Coronary artery (tissue), 2 donors: ENCODE data around the gene STMN1.

Experiments
- DNase-seq: peaks from one replicate; pipeline ENCODE4 v3.0.0-alpha.2; 2017; ENCODE audit warnings: low spot score
- H3K27ac ChIP-seq, 2 donors: fragments of 200-600 bp; sonication (generic); one replicate each; pipeline ENCODE4 v1.5.1; 2016 to 2019
- H3K4me3 ChIP-seq: fragments of 200-600 bp; sonication (generic); 2 replicates; pipeline ENCODE4 v1.5.1; 2016; ENCODE audit warnings: mild to moderate bottlenecking, moderate library complexity
- CTCF ChIP-seq: fragments of 200-600 bp; sonication (generic); IDR thresholded peaks from one replicate; pipeline ENCODE4 v1.5.1; 2019; ENCODE audit warnings: antibody characterized with exemption

The STMN1 gene

DNA sequence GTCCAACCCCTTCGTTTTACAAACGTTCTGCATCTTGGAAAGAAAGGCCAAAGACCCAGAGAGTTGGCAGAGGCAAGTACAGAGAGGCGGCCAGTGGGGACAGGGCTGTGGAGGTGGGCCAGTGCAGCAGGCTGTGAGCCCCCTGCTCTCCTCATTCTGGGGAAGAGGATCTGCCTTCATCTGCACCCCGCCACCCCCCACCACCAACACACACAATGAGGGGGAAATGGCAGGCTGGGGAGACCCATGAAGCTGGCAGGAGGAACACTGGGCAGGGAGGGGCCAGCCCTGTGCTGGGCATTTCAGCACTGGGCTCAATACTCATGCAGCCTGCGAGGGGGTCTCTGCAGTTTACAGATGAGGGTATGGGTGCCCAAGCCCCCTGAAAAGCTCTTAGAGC, 14.6 kb downstream of the STMN1 start:
- Histone ChIP-seq H3K4me3 (no peak overlapping the region), H3K27ac (peak overlapping the region in 1 of 2 donors; percentile 68)
- no peak for DNase-seq
- no peak for TF ChIP-seq CTCF

DNA sequence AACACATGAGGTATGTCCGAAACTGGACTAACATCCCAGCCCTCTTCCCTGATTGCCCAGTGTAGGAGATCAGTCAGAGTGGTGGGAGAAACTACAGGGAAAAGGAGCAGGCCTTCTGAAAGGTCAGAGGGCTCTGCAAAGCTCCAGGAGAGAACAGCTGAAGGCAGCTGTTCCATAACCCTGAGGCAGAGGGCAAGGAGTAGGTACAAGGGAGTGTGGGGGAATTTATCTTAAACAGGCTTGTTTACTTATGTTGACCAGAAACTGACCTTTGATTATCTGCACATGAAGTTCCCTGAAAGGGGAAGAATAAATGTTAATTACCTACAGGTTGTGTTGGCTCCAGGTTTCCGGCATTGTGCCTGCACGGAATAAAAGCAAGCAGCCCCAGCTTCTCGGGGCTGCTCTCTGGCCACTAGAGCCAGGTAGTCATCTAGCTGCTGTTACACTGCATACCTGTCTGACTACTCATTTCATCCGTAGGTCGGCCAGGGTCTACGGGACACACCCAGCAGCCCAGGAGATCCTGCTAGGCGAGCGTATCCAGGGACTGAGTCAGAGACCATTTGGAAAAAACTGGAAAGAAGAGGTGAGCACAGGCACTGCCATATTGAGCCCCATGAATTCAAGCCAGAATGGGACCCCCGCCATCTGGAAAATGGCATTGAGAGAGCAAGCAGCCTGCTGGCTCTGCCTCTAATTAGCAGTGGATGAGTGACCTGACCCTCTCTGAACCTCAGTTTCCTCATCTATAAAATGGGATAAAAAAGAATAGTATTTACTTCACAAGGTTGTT, 15.8 kb downstream of the STMN1 start:
- DNase-seq: no peak
- H3K27ac ChIP-seq: no peak overlapping the region
- no peak overlapping the region for H3K4me3 ChIP-seq
- TF ChIP-seq CTCF: no peak

DNA sequence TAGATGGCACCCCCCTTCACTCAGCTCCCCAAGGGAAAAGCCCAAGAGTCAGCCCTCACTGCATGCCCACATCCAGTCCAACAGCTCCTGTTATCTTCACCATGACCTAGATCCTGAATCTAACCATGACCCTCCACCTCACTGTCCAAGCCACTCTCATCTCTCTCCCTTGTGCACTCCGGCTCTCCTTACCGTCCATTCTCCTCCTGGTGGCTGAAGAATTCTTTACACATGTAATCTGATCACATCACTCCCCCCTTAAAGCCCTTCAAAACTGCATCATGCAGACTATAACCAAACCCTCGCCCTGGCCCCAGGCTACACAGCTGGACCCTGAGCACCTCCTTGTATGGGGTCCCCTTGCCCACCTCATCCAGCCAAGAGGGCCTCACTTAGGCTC, 16.7 kb downstream of the STMN1 start:
- DNase-seq: no peak
- Histone ChIP-seq H3K27ac (no peak overlapping the region), H3K4me3 (no peak overlapping the region)
- TF ChIP-seq CTCF: no peak

DNA sequence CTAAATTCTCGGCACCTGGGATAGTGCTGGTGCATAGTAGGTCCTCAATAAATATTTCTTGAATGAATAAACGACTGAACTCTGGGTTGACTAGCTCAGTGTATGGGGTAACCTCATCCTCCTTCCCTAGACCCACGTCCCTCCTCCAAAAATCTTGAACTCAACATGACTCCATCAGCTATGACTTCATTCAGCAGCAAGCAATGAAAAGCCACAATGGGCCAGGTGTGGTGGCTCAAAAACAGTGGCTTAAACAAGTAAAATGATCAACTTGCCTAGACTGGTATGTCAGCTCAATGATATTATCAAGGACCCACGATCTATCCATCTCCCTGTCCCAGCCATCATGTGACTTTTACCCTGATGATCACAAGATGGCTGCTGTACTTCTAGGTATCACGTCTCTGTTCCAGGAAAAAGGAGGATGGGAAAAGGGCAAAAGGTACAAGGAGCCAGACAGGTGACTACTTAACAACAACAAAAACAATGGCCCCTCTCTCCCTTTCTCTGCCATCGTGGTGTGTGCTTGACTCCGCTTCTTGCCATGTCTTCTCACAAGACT, 17.7 kb downstream of the STMN1 start:
- no peak for DNase-seq
- no peak overlapping the region for H3K27ac ChIP-seq
- no peak overlapping the region for H3K4me3 ChIP-seq
- no peak for TF ChIP-seq CTCF

GRCh38 chr1:25885602-25886001, 20.6 kb downstream of the STMN1 start:
- no peak for TF ChIP-seq CTCF
- DNase-seq: no peak
- Histone ChIP-seq H3K4me3 (no peak overlapping the region), H3K27ac (no peak overlapping the region)

DNA sequence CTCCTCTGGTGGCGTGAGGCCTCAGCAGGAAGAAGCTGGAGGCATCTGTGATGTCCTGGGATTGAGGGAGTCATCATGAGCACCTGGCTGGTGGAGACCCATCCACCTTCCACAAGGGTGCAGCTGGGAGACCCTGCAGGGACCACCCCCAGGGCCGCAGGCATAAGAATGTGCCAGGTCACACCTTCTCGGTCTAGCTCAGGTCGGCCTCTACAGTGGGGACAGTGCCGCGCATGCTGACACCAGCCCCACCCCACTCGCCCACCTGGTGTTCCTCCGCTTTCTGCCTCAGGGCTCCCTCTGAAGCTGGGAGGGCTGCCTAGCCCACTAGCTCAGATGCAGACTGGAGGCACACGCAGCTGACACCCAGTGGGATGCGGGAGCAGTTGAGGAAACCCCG, 25.0 kb downstream of the STMN1 start:
- TF ChIP-seq CTCF: no peak
- no peak for DNase-seq
- no peak overlapping the region for H3K27ac ChIP-seq
- H3K4me3 ChIP-seq: no peak overlapping the region

GRCh38 chr1:25880518-25880917, 25.7 kb downstream of the STMN1 start:
- Histone ChIP-seq H3K27ac (no peak overlapping the region), H3K4me3 (no peak overlapping the region)
- DNase-seq: no peak

More at GRCh38 chr1:25880518-25880917, 25.7 kb downstream of the STMN1 start:
- no peak for TF ChIP-seq CTCF
